A549 (cell line): ENCODE measurements around the gene MKRN1. TPM values are rescaled to one million over a fixed set of nuclear protein-coding genes. Genes with fewer than 3 reads are reported as not detected.

Experiments used
- ATAC-seq, 2 experiments: fragments of 200-7000 bp in 1 of 2; fragments of >200 bp in 1 of 2; cut with Nextera tagmentation in 1 of 2; cut with Tn5 transposase in 1 of 2; 3 replicates each; pipeline versions ENCODE4 v1.8.0 to v1.9.1; 2018 to 2020; ENCODE audit warnings: mild to moderate bottlenecking in 1 of 2, moderate library complexity in 1 of 2
- CTCF ChIA-PET: fragments of 300-600 bp; sonication (Branson Sonifier 250); formaldehyde crosslinking; extraction: SDS; loops from one replicate; lab custom pipeline; 2021; ENCODE audit warnings: antibody characterized with exemption, inconsistent platforms; lab: Yijun Ruan, JAX
- POLR2A ChIA-PET: fragments of 350-600 bp; formaldehyde crosslinking; extraction: SDS; loops from one replicate; lab custom pipeline; 2021; ENCODE audit warnings: antibody characterized with exemption, inconsistent platforms; lab: Yijun Ruan, JAX
- DNase-seq, 2 experiments: peaks; one replicate each; pipeline versions ENCODE4 v3.0.0 to v3.0.0-alpha.2; 2011 to 2016; ENCODE audit warnings: low read depth in 1 of 2, low spot score in 1 of 2
- FAIRE-seq: peaks from 2 replicates; lab custom pipeline; 2011; peaks lifted over from hg19 to GRCh38; lab: Jason Lieb, UNC
- H3K27ac ChIP-seq, 2 experiments: fragments of >200 bp; sonication (Bioruptor Twin); formaldehyde crosslinking; 3 replicates each; pipeline ENCODE4 v1.5.1; 2016 to 2017
- H3K4me1 ChIP-seq: fragments of >200 bp; sonication (Bioruptor Twin); formaldehyde crosslinking; 3 replicates; pipeline ENCODE4 v1.6.1; 2016
- H3K4me2 ChIP-seq: fragments of >200 bp; sonication (Bioruptor Twin); formaldehyde crosslinking; 3 replicates; pipeline ENCODE4 v1.6.1; 2016
- H3K4me3 ChIP-seq: fragments of >200 bp; sonication (Bioruptor Twin); formaldehyde crosslinking; 3 replicates; pipeline ENCODE4 v1.5.1; 2016
- H3K9me3 ChIP-seq: fragments of >200 bp; sonication (Bioruptor Twin); formaldehyde crosslinking; 3 replicates; pipeline ENCODE4 v1.6.1; 2016
- ATOH8 ChIP-seq: fragments of 250-450 bp; sonication (Bioruptor Pico); IDR thresholded peaks from 2 replicates; pipeline ENCODE4 v1.5.0; 2020; ENCODE audit warnings: low read depth, mild to moderate bottlenecking, moderate library complexity
- CBX2 ChIP-seq: fragments of 200-600 bp; sonication (generic); IDR thresholded peaks from 2 replicates; pipeline ENCODE4 v1.6.1; 2016; ENCODE audit warnings: low read depth, mild to moderate bottlenecking, borderline replicate concordance
- CEBPB ChIP-seq, 2 experiments: fragments of >200 bp in 1 of 2; sonication (Bioruptor Twin) in 1 of 2; formaldehyde crosslinking in 1 of 2; IDR thresholded peaks; 2 replicates each; pipeline ENCODE4 v1.6.1; 2012 to 2016
- CHD2 ChIP-seq: fragments of 150-350 bp; IDR thresholded peaks from 2 replicates; pipeline ENCODE4 v1.6.1; 2014; ENCODE audit warnings: low read length; ENCODE audit not compliant: partially characterized antibody
- EP300 ChIP-seq, 2 experiments: fragments of >200 bp; sonication (Bioruptor Twin); formaldehyde crosslinking; IDR thresholded peaks; 2 replicates in 1 of 2; 3 replicates in 1 of 2; pipeline ENCODE4 v1.6.1; 2016 to 2017
- ESRRA ChIP-seq: fragments of 150-350 bp; IDR thresholded peaks from 2 replicates; pipeline ENCODE4 v1.6.1; 2014; ENCODE audit warnings: mild to moderate bottlenecking, low read length, borderline replicate concordance
- FOSB ChIP-seq: fragments of 250-450 bp; sonication (Bioruptor Pico); IDR thresholded peaks from 2 replicates; pipeline ENCODE4 v1.5.0; 2020; ENCODE audit warnings: mild to moderate bottlenecking, moderate library complexity
- FOSL2 ChIP-seq, 2 experiments: fragments of 450-650 bp in 1 of 2; fragments of >200 bp in 1 of 2; sonication (Bioruptor Twin) in 1 of 2; formaldehyde crosslinking; IDR thresholded peaks; 2 replicates each; pipeline versions ENCODE4 v1.5.0 to v1.6.1; 2016 to 2020; ENCODE audit warnings: mild to moderate bottlenecking in 1 of 2, moderate library complexity in 1 of 2
- FOXS1 ChIP-seq: fragments of 250-450 bp; sonication (Bioruptor Pico); IDR thresholded peaks from 2 replicates; pipeline ENCODE4 v1.5.0; 2020; ENCODE audit warnings: mild to moderate bottlenecking, moderate library complexity
- HEYL ChIP-seq: fragments of 250-450 bp; sonication (Bioruptor Pico); IDR thresholded peaks from 2 replicates; pipeline ENCODE4 v1.8.0; 2021; ENCODE audit warnings: mild to moderate bottlenecking, moderate library complexity
- HMGXB4 ChIP-seq: fragments of 250-450 bp; sonication (Bioruptor Pico); IDR thresholded peaks from 2 replicates; pipeline ENCODE4 v1.5.0; 2021; ENCODE audit warnings: mild to moderate bottlenecking, moderate library complexity, borderline replicate concordance
- HOXB13 ChIP-seq: fragments of 250-450 bp; sonication (Bioruptor Pico); IDR thresholded peaks from 2 replicates; pipeline ENCODE4 v1.5.0; 2020; ENCODE audit warnings: low read depth, mild to moderate bottlenecking, moderate library complexity
- HOXB5 ChIP-seq: fragments of 250-450 bp; sonication (Bioruptor Pico); IDR thresholded peaks from 2 replicates; pipeline ENCODE4 v1.5.0; 2020; ENCODE audit warnings: mild to moderate bottlenecking, moderate library complexity
- JUNB ChIP-seq: fragments of >200 bp; sonication (Bioruptor Twin); formaldehyde crosslinking; IDR thresholded peaks from 2 replicates; pipeline ENCODE4 v1.6.1; 2016
- MAFK ChIP-seq: fragments of 450-650 bp; IDR thresholded peaks from 2 replicates; pipeline ENCODE4 v1.6.1; 2014; ENCODE audit not compliant: partially characterized antibody
- MAZ ChIP-seq: fragments of 150-350 bp; IDR thresholded peaks from 2 replicates; pipeline ENCODE4 v1.6.1; 2014; ENCODE audit warnings: antibody characterized with exemption, low read depth, low read length, borderline replicate concordance
- MYC ChIP-seq: IDR thresholded peaks from 2 replicates; pipeline ENCODE4 v1.6.1; 2012; ENCODE audit warnings: mild to moderate bottlenecking, inconsistent platforms, low read length, improper control_type of control experiment, borderline replicate concordance
- NFE2L2 ChIP-seq: fragments of 150-350 bp; conservative IDR thresholded peaks from 2 replicates; pipeline ENCODE4 v1.6.1; 2014; ENCODE audit warnings: low read length
- NR3C1 ChIP-seq: fragments of >200 bp; sonication (Bioruptor Twin); formaldehyde crosslinking; IDR thresholded peaks from 3 replicates; pipeline ENCODE4 v1.6.1; 2017
- RAD21 ChIP-seq, 2 experiments: fragments of >200 bp in 1 of 2; sonication (Bioruptor Twin) in 1 of 2; formaldehyde crosslinking in 1 of 2; IDR thresholded peaks in 1 of 2; conservative IDR thresholded peaks in 1 of 2; 2 replicates in 1 of 2; 3 replicates in 1 of 2; pipeline ENCODE4 v1.6.1; 2012 to 2018; ENCODE audit warnings: inconsistent platforms in 1 of 2
- RARB ChIP-seq: fragments of 250-450 bp; sonication (Bioruptor Pico); IDR thresholded peaks from 2 replicates; pipeline ENCODE4 v1.8.0; 2021; ENCODE audit warnings: mild to moderate bottlenecking, moderate library complexity
- RCOR1 ChIP-seq: fragments of 150-350 bp; IDR thresholded peaks from 2 replicates; pipeline ENCODE4 v1.6.1; 2014; ENCODE audit warnings: antibody characterized with exemption, low read length, low read depth
- RFX5 ChIP-seq: fragments of 450-650 bp; IDR thresholded peaks from 2 replicates; pipeline ENCODE4 v1.7.1; 2014; ENCODE audit warnings: antibody characterized with exemption, mild to moderate bottlenecking, moderate library complexity
- USF2 ChIP-seq: fragments of 450-650 bp; IDR thresholded peaks from 2 replicates; pipeline ENCODE4 v1.6.1; 2014; ENCODE audit warnings: antibody characterized with exemption
- ZFP36 ChIP-seq: fragments of 450-650 bp; IDR thresholded peaks from 2 replicates; pipeline ENCODE4 v1.6.1; 2014; ENCODE audit warnings: borderline replicate concordance; ENCODE audit not compliant: partially characterized antibody
- ZSCAN20 ChIP-seq: fragments of 250-450 bp; sonication (Bioruptor Pico); IDR thresholded peaks from 2 replicates; pipeline ENCODE4 v1.8.0; 2022; ENCODE audit warnings: mild to moderate bottlenecking, moderate library complexity
- WGBS: methylation state at CpG from one replicate; pipeline ENCODE4 v1.1.6; 2017; ENCODE audit errors: missing lambda C conversion rate; 5-methylcytosine and 5-hydroxymethylcytosine counted together
- polyA plus RNA-seq, 4 experiments: library from polyadenylated mRNA; depleted of rRNA in 3 of 4; stranded (reverse); fragments of >200 nt; fragmentation: RNase III in 1 of 4; extraction: RNeasy Plus Mini Kit Qiagen cat#74134 plus additional on column Dnase treatment in 1 of 4; gene quantifications; 2 replicates in 3 of 4; 3 replicates in 1 of 4; pipeline ENCODE4 v1.2.3, GENCODE V29; 2011 to 2017
- TF ChIP-seq, protein P1 (sequence below): fragments of >200 bp; sonication (Bioruptor Twin); formaldehyde crosslinking; IDR thresholded peaks from 3 replicates; pipeline ENCODE4 v1.6.1; 2016

MKRN1 gene
- polyA plus RNA-seq, 2 of the 4 experiments (the other 2 are of a cell fraction): 53.2 to 68.8 TPM

DNA sequence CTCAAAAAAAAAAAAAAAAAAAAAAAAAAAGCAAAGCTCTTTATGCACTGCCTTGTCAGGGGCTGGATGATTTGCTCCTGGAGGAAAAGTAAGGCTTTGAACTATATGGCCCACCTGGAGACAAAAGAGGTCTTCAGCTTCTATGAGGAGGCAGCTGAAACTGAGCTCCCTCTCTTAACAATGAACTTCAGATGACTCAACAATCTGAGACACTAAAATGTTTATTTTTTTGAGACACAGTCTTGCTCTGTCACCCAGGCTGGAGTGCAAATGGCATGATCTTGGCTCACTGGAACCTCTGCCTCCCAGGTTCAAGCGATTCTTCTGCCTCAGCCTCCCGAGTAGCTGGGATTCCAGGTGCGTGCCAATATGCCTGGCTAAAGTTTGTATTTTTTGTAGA lies 38.7 kb downstream of the MKRN1 start:
- ChIA-PET POLR2A (no interaction called here), CTCF (interaction anchor here (0.7 to 2.1 kb wide), 7 partner anchors 10 to 1072 kb away, joined by 3 to 6 read pairs (median 4); no protein-coding TSS in a partner anchor)
- FAIRE-seq: no peak
- Histone ChIP-seq H3K27ac (no peak overlapping the region), H3K9me3 (no peaks in the 10 kb centered on the region), H3K4me2 (no peak overlapping the region), H3K4me1 (no peaks in the 10 kb centered on the region), H3K4me3 (no peak overlapping the region)
- TF ChIP-seq HMGXB4 (CRISPR knock-in tag): no peak
- 84% methylated on average over 3 of the region's 3 CpGs for WGBS
- ATAC-seq: no peak
- no peak for DNase-seq

GRCh38 chr7:140439359-140439758 lies 39.9 kb downstream of the MKRN1 start:
- H3K27ac ChIP-seq: no peak overlapping the region
- WGBS: 59% methylated on average over 3 of the region's 3 CpGs
- ChIA-PET CTCF (interaction anchor here (1.1 to 2.1 kb wide), 4 partner anchors 9 to 36 kb away, joined by 3 to 6 read pairs (median 4); no protein-coding TSS in a partner anchor), POLR2A (no interaction called here)
- TF ChIP-seq JUNB (no peak), ESRRA (no peak), EP300 (IDR thresholded peaks at IDR 0.05) (no peak), RARB (no peak), HEYL (CRISPR knock-in tag) (no peak), HMGXB4 (CRISPR knock-in tag) (no peak), FOXS1 (CRISPR knock-in tag) (no peak), RCOR1 (no peak), CEBPB (IDR thresholded peaks at IDR 0.05) (no peak), NFE2L2 (no peak), HOXB5 (CRISPR knock-in tag) (no peak), RFX5 (no peak), CBX2 (no peak)
- H3K9me3 ChIP-seq: no peaks in the 10 kb centered on the region
- DNase-seq (no peak), FAIRE-seq (no peak), ATAC-seq (no peak)
- no peaks in the 10 kb centered on the region for H3K4me1 ChIP-seq
- no peak overlapping the region for H3K4me2 ChIP-seq
- no peak overlapping the region for H3K4me3 ChIP-seq

- H3K27ac ChIP-seq: no peak overlapping the region
- ChIA-PET POLR2A (no interaction called here), CTCF (interaction anchor here (1.3 to 1.7 kb wide), 2 partner anchors 11 to 21 kb away, joined by 3 to 6 read pairs; no protein-coding TSS in a partner anchor)
- no peak overlapping the region for H3K4me3 ChIP-seq
- WGBS: 90% methylated on average over 36 of the region's 51 CpGs
- no peaks in the 10 kb centered on the region for H3K4me1 ChIP-seq
- no peak overlapping the region for H3K4me2 ChIP-seq
- TF ChIP-seq FOSB (CRISPR knock-in tag) (no peak), ATOH8 (no peak), FOSL2 (IDR thresholded peaks at IDR 0.05) (no peak), FOSL2 (CRISPR knock-in tag; IDR thresholded peaks at IDR 0.05) (no peak), HOXB13 (CRISPR knock-in tag) (no peak), RAD21 (conservative IDR thresholded peaks at IDR 0.05 in 1 of 2, IDR thresholded peaks at IDR 0.05 in 1 of 2) (no peak), CBX2 (no peak), ZSCAN20 (no peak), USF2 (no peak), CEBPB (IDR thresholded peaks at IDR 0.05) (no peak), MAFK (no peak), MYC (no peak), ZFP36 (no peak), CHD2 (no peak), NR3C1 (no peak), MAZ (no peak), FOXS1 (CRISPR knock-in tag) (no peak), HOXB5 (CRISPR knock-in tag) (no peak)
- TF ChIP-seq, protein P1, sequence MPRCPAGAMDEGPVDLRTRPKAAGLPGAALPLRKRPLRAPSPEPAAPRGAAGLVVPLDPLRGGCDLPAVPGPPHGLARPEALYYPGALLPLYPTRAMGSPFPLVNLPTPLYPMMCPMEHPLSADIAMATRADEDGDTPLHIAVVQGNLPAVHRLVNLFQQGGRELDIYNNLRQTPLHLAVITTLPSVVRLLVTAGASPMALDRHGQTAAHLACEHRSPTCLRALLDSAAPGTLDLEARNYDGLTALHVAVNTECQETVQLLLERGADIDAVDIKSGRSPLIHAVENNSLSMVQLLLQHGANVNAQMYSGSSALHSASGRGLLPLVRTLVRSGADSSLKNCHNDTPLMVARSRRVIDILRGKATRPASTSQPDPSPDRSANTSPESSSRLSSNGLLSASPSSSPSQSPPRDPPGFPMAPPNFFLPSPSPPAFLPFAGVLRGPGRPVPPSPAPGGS: no peak
- FAIRE-seq (no peak), DNase-seq (no peak), ATAC-seq (no peak)
- no peaks in the 10 kb centered on the region for H3K9me3 ChIP-seq
Measured at GRCh38 chr7:140435252-140435895, 43.9 kb downstream of the MKRN1 start.
